GM18951 (cell line): ENCODE measurements around the gene KCNK2.

Experiments used
- POLR2A ChIP-seq: IDR thresholded peaks from 4 replicates; pipeline ENCODE4 v1.6.1; 2011; ENCODE audit warnings: mild to moderate bottlenecking; ENCODE audit not compliant: insufficient read length, insufficient read depth; ENCODE audit errors: extremely low read depth
- in situ Hi-C: fragments of 300-500 bp; cut with MboI; formaldehyde crosslinking; loops from one replicate; pipeline ENCODE4 v1.12.0; 2022; ENCODE audit warnings: low sequenced_read_pairs, mixed read lengths, inconsistent platforms; ENCODE audit not compliant: unreplicated experiment

Gene KCNK2

DNA sequence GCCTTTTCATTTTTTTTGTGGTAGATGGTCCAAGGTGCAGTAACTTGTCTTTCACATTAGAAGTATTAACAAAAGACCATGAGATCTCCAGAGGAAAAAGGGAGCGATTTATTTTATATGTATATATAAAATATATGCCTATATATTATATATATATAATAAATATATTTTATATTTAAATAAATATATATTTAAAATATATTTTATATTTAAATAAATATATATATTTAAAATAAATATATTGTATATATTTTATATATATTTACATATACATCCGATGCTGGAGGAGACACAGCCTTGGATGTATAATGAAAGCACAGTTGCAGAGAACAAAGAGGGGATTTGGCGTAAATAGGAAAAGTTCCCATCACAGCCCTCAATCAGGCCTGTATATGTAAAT, 182.1 kb downstream of the KCNK2 start:
- no peak for TF ChIP-seq POLR2A
- in situ Hi-C loops: no loop called here

DNA sequence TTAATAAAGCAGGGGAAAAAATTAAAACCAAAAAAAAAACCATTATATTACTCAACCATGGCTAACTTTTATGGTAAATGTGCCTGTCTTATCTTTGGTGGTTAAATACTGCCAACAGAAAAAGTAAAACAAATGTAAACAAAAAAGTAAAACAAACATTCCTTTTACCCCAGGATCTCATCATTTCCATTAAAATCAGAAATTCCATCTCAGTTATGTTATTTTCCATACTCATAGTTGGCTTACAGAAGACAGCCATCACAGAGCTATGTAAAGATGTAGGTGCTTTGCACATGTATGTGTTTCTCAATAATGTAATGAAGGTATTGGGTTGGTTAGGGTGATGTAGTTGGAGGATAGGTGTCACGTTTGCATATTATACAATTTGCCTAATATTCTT, 185.0 kb downstream of the KCNK2 start:
- no peak for TF ChIP-seq POLR2A
- in situ Hi-C loops: no loop called here

DNA sequence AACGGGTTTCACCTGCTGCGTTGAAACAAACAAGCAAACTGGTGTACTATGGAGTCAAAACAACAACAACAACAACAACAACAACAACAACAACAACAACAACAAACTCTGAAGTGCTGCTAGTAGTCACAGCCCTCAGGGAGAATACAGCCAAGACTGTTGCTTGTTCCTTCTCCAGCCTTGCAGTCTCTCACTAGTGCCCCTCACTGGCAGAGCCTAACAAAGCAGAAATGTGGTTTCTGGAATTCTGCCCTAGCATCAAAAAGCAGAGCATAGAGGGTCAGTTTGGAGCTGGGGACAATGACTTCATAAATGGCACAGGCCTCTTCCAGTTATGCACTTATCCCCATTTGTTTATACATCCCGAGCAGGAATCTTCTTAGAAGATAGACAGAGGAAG, 187.4 kb downstream of the KCNK2 start:
- no peak for TF ChIP-seq POLR2A
- in situ Hi-C loops: no loop called here

DNA sequence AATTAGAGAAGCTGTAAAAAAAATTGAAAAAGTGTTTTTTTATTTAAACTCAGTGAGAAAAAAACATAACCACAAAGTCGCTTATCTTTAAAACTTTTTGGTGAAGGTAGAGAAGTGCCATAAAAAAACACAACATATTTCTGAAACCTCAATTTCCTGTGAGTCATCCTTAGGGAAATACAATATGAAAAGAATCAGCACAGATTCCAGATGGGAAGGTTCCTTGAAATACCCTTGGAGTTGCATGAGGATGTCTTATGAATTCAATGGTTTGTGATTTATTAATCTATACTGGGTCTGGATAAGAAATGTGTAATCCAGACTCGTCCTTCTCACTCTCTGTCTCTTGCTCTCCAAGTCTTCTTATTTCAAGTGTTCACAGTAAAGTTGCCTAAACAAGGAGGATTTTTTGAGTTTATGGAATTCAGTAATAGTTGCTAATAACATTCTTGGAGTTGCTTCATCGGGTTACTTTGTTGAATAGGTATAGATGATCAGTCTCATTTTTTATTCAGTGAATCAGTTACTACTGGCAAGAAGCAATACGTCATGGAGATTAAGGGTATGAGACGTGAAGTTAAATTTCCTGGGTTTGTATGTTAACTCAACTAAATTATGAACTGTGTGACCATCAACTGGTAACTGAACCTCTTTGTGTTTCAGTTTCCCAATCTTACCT, 191.4 kb downstream of the KCNK2 start:
- in situ Hi-C loops: no loop called here

DNA sequence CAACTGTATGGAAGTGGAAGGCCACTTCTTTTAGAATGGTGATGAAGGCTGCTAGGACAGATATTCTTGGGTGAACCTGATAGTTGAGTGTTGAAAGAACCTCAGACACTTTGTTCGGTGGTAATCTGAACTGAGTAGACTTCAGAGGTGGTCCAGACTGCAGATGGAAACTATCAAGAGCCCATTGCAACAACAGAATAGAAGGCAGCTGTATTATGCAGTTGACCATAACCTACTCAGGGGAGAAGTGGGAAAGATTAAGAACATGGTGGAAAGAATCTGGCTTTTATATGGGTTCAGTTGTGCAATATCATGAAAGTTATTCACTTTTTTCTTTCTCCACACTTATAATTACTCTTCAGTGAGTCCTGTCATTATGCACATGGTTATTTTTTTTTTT, 194.0 kb downstream of the KCNK2 start:
- no peak for TF ChIP-seq POLR2A
- in situ Hi-C loops: no loop called here

More for the DNA sequence above, 191.4 kb downstream of the KCNK2 start:
- no peak for TF ChIP-seq POLR2A

DNA sequence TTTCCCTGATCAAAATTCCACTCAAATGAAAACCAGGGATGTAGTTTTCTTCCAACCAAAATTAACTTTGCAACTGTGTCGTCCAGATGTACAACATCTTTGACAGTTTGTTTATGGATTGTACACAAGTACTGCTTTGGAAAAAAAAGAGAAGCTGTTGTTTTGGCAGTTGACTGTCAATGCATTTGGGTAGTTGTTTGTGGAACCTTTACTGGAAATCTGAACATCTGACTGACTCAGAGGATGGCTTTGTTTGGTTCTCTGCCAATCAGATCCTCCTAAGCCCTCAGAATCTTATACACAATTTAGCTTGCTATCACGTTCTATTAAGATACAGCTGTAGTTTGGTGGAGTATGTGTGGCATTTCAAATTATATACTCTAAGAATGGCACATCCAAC, 195.0 kb downstream of the KCNK2 start:
- in situ Hi-C loops: no loop called here
- TF ChIP-seq POLR2A: no peak

DNA sequence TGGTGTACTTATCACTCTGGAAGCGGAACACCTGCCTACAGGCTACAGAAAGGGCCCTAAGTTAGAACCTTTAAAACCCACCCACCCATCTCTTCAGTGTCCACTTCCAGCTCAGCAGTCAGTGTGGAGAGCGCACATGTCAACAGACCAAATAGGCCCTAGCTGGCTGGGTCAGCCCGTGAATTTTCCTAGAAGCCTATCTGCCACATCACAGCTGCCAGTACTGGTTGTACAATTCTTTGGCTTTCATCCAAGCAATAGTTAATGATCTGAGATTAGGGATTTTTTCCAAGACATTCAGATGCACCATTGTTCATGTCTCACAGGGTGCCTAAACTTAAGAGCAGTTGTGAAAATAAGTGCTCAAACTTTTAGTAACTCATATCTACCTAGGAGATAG, 197.1 kb downstream of the KCNK2 start:
- in situ Hi-C loops: no loop called here
- no peak for TF ChIP-seq POLR2A

DNA sequence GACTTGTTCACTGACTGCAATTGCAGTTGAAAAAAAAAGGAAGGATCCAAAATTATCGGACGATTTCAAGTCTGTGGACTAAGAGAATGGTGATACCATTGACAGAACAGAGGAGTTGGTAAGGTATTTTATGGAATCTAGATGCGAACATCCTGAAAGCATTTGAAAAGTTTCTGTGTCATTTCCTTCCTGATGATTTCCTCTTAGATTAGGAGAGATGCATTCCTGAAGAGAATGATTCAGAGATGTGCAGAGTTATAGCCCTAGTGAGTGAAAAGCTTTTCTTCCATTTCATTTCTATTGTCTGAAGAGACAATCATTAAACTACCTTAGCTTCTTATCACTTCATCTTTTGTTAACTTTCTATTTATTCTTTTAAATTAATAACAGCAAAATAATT, 200.0 kb downstream of the KCNK2 start:
- no peak for TF ChIP-seq POLR2A
- in situ Hi-C loops: no loop called here

DNA sequence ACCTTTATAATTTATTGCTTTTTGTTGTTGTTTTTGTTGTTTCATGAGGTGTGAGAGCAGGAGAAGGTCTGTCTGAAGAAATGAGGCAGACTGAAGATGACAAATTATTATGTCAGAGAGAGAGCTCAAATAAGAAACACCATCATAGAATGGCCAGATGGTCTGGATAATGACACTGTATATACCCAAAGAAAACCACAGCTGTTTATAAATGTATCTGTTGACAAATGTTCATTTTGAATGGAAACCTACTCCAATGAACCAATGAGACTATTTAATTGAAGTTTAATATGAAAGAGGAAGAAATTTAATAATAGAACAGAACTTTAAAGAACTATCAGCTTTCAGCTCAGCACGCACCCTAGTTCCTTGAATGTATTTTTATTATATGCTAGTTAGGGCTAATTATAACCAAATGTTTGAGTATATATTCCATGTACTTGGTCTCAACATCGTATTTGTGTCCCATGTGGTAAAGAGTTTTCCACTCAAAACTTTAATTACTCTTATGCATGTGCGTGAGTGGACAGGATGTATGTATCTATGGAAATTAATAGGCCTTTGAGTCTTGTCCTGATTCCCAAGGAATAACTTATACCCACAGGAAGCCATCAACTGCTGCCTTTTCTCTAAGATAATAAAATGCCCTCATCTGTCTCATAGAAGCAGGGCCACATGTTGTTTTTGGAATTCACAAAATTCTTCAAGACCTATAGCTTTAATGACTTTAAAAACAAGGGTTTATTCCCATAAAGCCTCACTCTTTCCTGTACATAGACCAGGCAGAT, 202.7 kb downstream of the KCNK2 start:
- TF ChIP-seq POLR2A: no peak
- in situ Hi-C loops: no loop called here
